Heart left ventricle (tissue), 13 donors: ENCODE data around the gene UHRF2.
"Not testable (repeated sequence)": the region's sequence is repeated elsewhere in the genome, so short reads cannot be mapped to it uniquely, and the experiment has no call there.

ENCODE experiments used
- CTCF ChIP-seq, 12 donors: fragments of 200-600 bp; sonication (generic) in 4 of 12; IDR thresholded peaks; one replicate each; pipeline versions ENCODE4 v1.5.0 to v1.8.0; 2018 to 2022; ENCODE audit warnings: antibody characterized with exemption in 12 of 12, mild to moderate bottlenecking in 5 of 12
- POLR2A ChIP-seq, 2 donors: fragments of 450-650 bp; IDR thresholded peaks; one replicate each; pipeline ENCODE4 v1.6.1; 2017; ENCODE audit warnings: antibody characterized with exemption in 2 of 2, mild to moderate bottlenecking in 2 of 2, moderate library complexity in 2 of 2
- donor health status: ischemic (EF 13 %, LVEDD 7.1; RV severe dilation, severe dysfunction).
- donor health status: DM: no; HTN: yes; CAD: no.
- donor health status: DM: no; HTN: no; CAD: no.
- donor health status: ischemic (EF 25% LVEDD 6.9; RV normal size, moderate dysfunction).
- donor health status: ischemic (EF 25% LVEDD 5.7; RV mildly dilated, moderate dysfunction).
- donor health status: ischemic (EF 35%, LVEDD 5.7; RV mildly dilated, moderate dysfunction).
- donor health status: nonischemic (EF 11% LVEDD 7.7; RV severe dilation, severe dysfunction).
- donor health status: DM: yes; HTN: yes; CAD: no.
- donor health status: PGD.
- donor health status: ischemic (EF 29% LVEDD 5.4; RV normal size, mild dysfunction).
- donor health status: nonischemic (EF 23%, LVEDD 6.1; RV moderate dilation, normal function).

GRCh38 chr9:6542617-6543016, 129.6 kb downstream of the UHRF2 start:
- TF ChIP-seq POLR2A, CTCF (IDR thresholded peaks at IDR 0.05): not testable (repeated sequence)
